Measurements from ENCODE around the gene GALNT14.

The GALNT14 gene

DNA sequence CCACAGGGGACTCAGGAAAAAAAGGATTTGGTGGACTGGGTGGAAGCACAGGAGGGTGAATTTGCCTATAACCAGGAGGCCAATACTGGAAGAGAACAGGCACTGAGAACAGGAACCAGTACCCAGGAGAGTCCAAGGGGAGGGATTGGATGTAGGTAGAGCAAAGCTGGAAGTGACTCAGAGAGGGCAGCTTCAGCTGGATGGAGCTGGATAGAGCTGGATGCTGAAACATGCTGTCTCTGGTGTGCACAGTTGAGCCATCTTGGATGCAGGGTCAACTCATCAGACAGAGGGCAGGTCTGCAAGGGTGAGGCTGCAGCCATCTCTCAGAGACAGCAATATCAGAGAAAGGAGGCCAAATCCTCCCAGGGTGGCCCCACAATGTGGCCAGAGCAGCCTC, 134.0 kb downstream of the GALNT14 start:
- no peak overlapping the region for H3K4me3 ChIP-seq (ENCODE audit: low read depth, low read length)
- TF ChIP-seq, protein P1, sequence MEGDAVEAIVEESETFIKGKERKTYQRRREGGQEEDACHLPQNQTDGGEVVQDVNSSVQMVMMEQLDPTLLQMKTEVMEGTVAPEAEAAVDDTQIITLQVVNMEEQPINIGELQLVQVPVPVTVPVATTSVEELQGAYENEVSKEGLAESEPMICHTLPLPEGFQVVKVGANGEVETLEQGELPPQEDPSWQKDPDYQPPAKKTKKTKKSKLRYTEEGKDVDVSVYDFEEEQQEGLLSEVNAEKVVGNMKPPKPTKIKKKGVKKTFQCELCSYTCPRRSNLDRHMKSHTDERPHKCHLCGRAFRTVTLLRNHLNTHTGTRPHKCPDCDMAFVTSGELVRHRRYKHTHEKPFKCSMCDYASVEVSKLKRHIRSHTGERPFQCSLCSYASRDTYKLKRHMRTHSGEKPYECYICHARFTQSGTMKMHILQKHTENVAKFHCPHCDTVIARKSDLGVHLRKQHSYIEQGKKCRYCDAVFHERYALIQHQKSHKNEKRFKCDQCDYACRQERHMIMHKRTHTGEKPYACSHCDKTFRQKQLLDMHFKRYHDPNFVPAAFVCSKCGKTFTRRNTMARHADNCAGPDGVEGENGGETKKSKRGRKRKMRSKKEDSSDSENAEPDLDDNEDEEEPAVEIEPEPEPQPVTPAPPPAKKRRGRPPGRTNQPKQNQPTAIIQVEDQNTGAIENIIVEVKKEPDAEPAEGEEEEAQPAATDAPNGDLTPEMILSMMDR (IDR thresholded peaks at IDR 0.05; ENCODE audit: borderline replicate concordance, insufficient read depth, low read depth, low read length), result no peak

DNA sequence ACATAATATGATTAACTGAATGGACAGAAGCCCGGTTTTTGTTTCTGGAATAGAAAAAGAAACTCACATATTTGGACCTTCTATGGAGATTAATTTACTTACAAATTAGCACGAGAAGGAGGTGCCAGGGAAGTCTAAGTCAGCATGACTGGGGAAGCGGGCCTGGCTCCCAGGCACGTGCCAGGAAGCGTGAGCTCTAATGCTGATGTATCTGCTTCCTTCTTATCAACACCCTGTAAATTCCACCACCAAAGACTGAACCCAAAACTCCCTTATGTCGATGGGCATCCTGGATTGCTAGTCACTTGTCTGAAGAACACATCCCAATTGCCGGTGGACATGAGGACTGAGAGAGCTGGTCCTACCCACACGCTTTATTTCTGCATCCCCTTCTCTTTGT, 134.5 kb downstream of the GALNT14 start:
- TF ChIP-seq, protein P1 (IDR thresholded peaks at IDR 0.05; ENCODE audit: borderline replicate concordance, insufficient read depth, low read depth, low read length), result no peak
- no peak overlapping the region for H3K4me3 ChIP-seq (ENCODE audit: low read depth, low read length)

DNA sequence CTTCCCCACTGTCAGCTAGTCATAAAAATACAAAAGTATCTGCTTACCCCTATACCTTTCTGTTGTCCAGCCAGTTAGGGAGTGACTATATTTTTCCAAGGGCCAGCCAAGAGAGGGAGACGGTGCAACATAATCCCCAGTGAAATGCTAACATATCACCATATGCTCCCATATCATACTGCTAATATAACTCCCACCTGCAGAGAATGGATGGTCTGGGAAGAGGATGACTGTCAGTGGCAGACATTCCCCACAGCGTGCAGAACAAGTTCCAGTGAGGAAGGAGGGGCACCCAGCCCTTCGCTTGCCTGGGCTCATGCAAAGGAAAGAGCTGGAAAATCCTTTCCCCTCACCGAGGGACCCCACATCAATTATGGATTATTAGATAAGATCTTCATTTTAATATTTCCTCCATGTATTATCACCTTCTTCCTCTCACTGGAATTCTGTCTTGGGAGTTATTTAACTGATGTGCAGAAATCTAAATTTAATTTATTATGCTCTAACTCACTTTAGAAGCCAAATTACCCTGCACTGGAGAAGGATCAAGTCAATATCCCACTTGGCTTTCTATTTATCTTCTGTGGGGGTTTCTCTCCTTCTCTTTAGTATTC, 135.6 kb downstream of the GALNT14 start:
- H3K4me3 ChIP-seq (ENCODE audit: low read depth, low read length), result no peak overlapping the region
- TF ChIP-seq, protein P1 (IDR thresholded peaks at IDR 0.05; ENCODE audit: borderline replicate concordance, insufficient read depth, low read depth, low read length), result no peak

DNA sequence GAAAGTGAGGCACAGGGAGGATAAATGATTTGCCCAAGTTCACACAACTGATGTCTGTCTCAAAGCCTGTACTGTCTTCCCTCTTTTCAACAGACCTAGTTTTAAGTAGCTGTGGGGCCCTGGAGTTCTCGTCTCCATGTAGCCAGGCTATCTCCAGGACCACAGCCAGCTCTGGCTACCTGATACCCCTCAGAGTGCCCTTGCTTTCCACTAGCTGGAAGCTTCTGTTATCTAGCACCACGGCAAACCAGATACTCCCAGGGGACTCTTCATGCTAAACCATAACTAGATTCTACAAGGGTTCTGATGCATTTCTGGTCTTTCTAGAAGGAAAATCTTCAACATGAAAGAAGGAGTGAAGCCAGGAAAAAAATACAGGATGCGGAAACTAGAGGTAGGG, 137.3 kb downstream of the GALNT14 start:
- TF ChIP-seq, protein P1 (IDR thresholded peaks at IDR 0.05; ENCODE audit: borderline replicate concordance, insufficient read depth, low read depth, low read length), result no peak
- no peak overlapping the region for H3K4me3 ChIP-seq (ENCODE audit: low read depth, low read length)

DNA sequence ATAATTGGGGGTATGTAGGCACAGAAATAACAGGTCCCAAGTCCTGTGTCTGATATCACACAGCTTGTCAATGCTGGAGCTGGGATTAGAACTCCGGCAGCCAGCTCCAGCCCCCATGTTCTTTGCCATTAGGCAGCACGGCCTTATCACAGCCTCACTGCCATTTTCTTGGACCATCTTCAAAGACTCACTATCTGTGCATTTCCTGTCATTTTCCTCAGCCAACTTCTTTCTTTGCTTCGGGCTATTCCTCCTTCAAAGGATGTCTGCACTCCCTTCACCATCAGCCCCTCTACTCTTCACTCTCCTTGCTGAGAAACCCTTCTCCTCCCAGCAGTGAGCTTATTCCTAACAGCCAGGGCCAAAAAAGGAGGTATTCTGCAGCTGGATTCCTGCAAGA, 139.6 kb downstream of the GALNT14 start:
- H3K4me3 ChIP-seq (ENCODE audit: low read depth, low read length), result no peak overlapping the region
- TF ChIP-seq, protein P1 (IDR thresholded peaks at IDR 0.05; ENCODE audit: borderline replicate concordance, insufficient read depth, low read depth, low read length), result no peak

DNA sequence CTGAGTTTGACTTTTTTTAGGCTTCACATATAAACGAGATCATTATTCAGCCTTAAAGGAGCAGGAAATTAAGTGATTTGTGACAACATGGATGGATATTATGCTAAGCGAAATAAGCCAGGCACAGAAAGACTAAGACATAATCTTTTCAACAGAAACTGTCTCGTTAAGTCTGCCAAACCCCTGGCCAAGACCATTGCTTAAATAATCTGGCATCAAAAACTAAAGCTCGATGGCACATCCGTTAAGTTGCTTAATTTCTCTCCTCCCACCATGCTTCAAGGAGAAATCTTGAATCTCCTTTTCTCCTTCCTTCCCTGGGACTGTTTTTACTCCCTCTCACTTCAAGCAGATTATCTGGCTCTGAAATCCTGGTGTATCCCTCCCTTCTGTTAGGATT, 140.3 kb downstream of the GALNT14 start:
- TF ChIP-seq, protein P1 (IDR thresholded peaks at IDR 0.05; ENCODE audit: borderline replicate concordance, insufficient read depth, low read depth, low read length), result no peak
- no peak overlapping the region for H3K4me3 ChIP-seq (ENCODE audit: low read depth, low read length)

DNA sequence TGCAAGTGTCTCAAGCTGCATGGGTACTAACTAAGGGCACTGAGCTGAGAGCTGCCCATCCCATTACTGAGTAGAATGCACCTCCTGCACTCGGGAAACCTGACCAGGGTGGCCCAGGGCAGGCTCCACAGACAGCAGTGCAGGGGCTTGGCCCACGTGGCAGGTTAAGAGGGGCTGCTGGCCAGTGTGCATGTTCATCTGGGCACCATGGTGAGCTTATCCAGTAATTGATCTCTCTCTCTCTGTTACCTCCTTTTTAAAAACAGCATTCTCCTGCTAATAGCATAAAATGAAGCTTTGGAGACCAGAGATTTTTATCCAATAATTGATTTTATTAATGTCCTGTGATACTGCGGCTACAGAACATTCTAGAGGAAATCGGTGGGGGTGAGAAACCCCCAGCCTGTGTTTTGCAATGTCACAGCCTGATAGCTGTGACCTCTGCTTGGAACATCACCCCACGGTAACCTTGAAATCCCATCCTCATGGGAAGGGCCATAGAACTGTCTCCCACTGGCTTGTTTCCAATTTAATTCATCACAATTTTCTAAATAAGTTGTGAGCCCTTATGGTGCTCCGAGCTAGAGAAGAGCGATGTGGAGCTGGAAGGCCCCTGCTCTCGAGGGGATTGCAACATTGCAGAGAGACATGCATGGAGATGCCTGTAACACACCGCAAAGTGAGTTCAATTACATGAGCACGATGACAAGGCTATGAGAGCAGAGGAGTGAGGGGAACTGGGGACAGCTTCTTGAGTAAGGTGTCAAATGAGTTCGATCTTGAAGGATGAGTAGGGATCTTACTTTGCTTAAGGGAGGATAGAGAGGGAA, 143.8 kb downstream of the GALNT14 start:
- TF ChIP-seq, protein P1 (IDR thresholded peaks at IDR 0.05; ENCODE audit: borderline replicate concordance, insufficient read depth, low read depth, low read length), result no peak
- H3K4me3 ChIP-seq (ENCODE audit: low read depth, low read length), result no peak overlapping the region

All from GM12875 (cell line).